Measurements from ENCODE around the gene ASIC3. TPM values are rescaled to one million over a fixed set of nuclear protein-coding genes. Genes with fewer than 3 reads are reported as not detected.

The ASIC3 gene
- total RNA-seq, 2 donors from 2014 or later, result 1.7 to 11.0 TPM

DNA sequence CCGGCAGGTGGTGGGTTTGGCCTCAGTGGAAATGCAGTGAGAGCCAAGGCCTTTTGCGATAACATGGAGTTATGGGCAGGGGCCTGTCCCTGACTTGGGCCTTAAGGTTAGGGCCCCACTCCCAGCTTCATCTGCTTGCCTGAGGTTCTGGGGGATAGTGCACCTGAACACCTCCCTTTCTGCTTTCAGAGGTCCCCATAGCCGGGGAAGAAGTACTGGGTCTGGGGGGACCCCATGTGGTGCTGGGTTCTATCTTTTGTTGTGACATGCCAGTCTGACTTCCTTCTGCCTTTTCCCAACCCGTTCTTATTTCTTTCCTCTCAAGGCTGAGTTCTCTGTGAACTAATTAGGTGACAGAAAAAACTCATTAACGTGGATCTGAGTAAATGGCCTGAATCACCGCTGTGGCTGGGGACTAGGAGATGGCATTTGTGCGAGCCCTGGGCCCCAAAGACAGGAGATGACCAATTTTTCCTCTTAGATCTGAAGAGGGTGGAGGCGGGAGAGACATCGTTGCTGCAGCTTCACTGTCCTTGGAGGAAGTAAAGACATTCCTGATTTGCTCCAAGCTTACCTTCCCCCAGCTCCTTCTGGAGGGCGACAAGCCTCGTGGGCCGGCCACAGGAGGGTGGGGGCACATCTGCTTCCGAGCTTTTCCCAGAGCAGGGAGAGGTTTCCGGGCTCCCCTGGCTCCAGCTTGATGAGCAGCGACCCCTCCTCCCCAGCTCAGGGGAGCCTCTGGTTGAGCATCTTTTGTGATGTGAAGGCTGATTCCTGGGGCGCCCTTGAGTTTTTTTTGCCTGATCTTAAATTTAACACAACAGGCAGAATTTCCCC is 39.9 kb downstream of the ASIC3 start:
- H3K4me3 ChIP-seq, result peak overlapping the region; percentile 61 to 80
- TF ChIP-seq, protein P1, sequence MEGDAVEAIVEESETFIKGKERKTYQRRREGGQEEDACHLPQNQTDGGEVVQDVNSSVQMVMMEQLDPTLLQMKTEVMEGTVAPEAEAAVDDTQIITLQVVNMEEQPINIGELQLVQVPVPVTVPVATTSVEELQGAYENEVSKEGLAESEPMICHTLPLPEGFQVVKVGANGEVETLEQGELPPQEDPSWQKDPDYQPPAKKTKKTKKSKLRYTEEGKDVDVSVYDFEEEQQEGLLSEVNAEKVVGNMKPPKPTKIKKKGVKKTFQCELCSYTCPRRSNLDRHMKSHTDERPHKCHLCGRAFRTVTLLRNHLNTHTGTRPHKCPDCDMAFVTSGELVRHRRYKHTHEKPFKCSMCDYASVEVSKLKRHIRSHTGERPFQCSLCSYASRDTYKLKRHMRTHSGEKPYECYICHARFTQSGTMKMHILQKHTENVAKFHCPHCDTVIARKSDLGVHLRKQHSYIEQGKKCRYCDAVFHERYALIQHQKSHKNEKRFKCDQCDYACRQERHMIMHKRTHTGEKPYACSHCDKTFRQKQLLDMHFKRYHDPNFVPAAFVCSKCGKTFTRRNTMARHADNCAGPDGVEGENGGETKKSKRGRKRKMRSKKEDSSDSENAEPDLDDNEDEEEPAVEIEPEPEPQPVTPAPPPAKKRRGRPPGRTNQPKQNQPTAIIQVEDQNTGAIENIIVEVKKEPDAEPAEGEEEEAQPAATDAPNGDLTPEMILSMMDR (IDR thresholded peaks at IDR 0.05), result no peak
- no peaks in the 10 kb centered on the region for H3K27me3 ChIP-seq (replicated peaks; ENCODE audit: insufficient read depth)
- H3K27ac ChIP-seq, result peak overlapping the region; percentile 83
- DNase-seq (ENCODE audit: low spot score), result no peak
- intact Hi-C loops (cut with DNase I), result loop anchor here (10.0 kb wide), 1 partner anchor 123 kb away; no protein-coding TSS in a partner anchor
- WGBS, result 30% methylated on average over 16 of the region's 16 CpGs
- no peaks in the 10 kb centered on the region for H3K36me3 ChIP-seq
- H3K4me1 ChIP-seq (replicated peaks), result peaks cover 16% of the 10 kb centered on the region
- no peaks in the 10 kb centered on the region for H3K9me3 ChIP-seq

DNA sequence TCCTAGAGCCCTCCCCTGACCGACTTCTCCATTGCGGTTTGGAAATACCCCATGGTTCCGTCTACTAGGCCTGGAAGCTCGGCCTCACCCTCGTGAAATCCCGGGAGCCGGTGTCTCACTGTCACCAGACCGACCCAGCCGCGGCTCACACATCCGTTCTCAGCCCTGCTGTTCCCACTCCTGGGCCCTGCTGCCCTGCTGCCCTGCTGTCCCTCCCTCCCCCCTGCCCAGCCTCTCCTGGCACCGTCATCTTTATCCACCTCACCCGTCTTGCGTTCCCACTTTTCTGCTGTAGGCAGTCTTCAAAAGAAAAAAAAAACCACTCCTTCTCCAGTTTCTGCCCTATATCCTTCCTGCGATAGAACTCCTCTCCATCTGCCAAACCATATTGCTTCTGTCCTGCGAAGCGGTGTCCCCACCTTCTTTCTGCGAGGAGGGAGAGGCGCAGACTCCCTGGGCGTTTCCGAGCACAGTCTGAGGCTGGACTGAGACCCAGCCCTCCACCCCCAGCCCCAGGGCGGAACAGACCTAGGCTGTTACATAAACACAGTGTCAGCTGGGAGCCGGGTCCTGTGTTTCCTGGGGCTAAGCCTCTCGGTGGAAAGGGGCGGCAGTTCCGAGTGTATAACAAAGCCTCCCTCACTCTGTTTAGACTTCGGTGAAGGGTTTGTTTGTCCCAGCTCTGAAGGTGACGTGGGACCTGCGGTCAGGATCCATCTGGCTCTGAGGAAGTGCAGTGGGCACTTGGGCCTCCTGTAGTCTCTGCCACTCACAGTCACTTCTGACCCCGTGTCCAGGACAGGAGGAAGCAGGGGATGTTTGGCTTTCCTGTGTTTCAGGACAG is 40.7 kb downstream of the ASIC3 start:
- DNase-seq (ENCODE audit: low spot score), result peak; percentile 74
- 4% methylated on average over 30 of the region's 30 CpGs for WGBS
- no peaks in the 10 kb centered on the region for H3K27me3 ChIP-seq (replicated peaks; ENCODE audit: insufficient read depth)
- intact Hi-C loops (cut with DNase I), result loop anchor here (10.0 kb wide), 1 partner anchor 124 kb away; no protein-coding TSS in a partner anchor
- peaks cover 16% of the 10 kb centered on the region for H3K4me1 ChIP-seq (replicated peaks)
- peak overlapping the region in 1 of 2 donors; percentile 80 for H3K4me3 ChIP-seq
- TF ChIP-seq POLR2A (IDR thresholded peaks at IDR 0.05), result peak; percentile 57
- TF ChIP-seq, protein P1 (IDR thresholded peaks at IDR 0.05), result no peak
- peak; percentile 70 for TF ChIP-seq POLR2AphosphoS5 (IDR thresholded peaks at IDR 0.05)
- H3K27ac ChIP-seq, result peak overlapping the region; percentile 83
- no peaks in the 10 kb centered on the region for H3K36me3 ChIP-seq
- no peaks in the 10 kb centered on the region for H3K9me3 ChIP-seq

DNA sequence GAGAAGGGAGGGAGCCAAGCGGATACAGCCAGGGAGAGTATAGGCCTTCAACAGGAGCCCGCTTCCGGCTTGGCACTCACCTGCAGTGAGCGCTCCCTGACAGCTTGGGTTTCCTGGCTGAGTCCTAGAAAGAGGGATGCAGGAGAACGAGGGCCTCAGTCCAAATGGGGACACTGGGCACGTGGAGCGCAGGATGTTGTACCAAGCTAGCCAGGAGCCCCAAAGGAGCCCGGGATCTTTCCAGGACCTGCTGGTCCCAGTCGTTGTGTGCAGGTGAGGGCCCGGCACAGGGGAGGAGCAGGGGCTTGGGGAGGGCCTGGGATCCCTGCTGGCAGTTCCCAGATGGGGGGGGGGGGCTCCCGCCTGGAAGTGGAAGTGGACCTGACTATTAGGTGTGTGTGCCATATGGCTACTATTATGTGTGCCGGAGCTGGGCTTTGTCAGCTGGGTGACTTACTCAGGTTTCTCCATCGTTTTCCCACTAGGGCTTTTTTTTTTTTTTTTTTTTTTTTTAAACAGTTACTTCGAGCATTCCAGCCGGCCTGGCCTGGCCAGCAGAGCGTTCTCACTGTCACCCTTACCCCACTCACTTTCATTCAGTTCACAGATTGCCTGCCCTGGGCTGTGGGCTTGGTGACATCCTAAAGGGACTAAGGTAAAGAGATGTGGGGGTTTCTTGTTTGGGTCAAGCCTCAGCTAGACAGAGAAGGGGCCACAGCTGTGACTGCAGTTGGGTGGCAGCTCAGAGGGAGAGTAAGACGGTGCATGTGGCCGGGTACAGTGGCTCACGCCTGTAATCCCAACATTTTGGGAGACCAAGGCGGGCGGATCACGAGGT is 41.8 kb downstream of the ASIC3 start:
- Histone ChIP-seq H3K27me3 (replicated peaks; ENCODE audit: insufficient read depth) (no peaks in the 10 kb centered on the region), H3K4me1 (replicated peaks) (peaks cover 16% of the 10 kb centered on the region), H3K9me3 (no peaks in the 10 kb centered on the region), H3K36me3 (no peaks in the 10 kb centered on the region), H3K27ac (peak overlapping the region; percentile 83), H3K4me3 (peak overlapping the region in 1 of 2 donors; percentile 80)
- DNase-seq (ENCODE audit: low spot score), result no peak
- intact Hi-C loops (cut with DNase I), result loop anchor here (10.0 kb wide), 1 partner anchor 125 kb away; no protein-coding TSS in a partner anchor
- no peak for TF ChIP-seq POLR2AphosphoS5 (IDR thresholded peaks at IDR 0.05)
- TF ChIP-seq, protein P1 (IDR thresholded peaks at IDR 0.05), result no peak
- TF ChIP-seq POLR2A (IDR thresholded peaks at IDR 0.05), result no peak
- WGBS, result 72% methylated on average over 22 of the region's 22 CpGs

DNA sequence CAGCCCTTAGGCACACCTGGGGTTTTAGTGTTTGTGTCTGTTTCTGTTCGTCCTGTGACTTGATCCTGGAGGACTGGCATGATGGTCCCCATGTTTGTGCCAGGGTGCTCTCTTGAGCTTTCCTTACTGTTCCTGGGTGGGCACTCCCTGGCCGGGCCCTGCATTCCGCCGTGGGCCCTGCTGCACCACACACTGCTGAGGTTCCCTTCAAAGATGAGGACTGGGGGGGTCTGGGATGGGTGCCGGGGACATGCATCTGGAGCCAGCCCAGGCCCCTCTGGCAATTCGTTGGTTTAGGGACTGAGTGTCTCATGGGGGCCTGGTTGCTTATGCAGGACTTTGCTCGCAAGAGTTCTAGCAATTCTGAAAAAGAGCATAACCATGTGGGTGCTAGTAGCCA is 42.7 kb downstream of the ASIC3 start:
- WGBS, result 83% methylated on average over 7 of the region's 7 CpGs
- intact Hi-C loops (cut with DNase I), result no loop called here
- Histone ChIP-seq H3K36me3 (no peaks in the 10 kb centered on the region), H3K27me3 (replicated peaks; ENCODE audit: insufficient read depth) (no peaks in the 10 kb centered on the region), H3K4me3 (no peak overlapping the region), H3K9me3 (no peaks in the 10 kb centered on the region), H3K27ac (no peak overlapping the region), H3K4me1 (replicated peaks) (peaks cover 16% of the 10 kb centered on the region)
- no peak for DNase-seq (ENCODE audit: low spot score)
- TF ChIP-seq, protein P1 (IDR thresholded peaks at IDR 0.05), result no peak
- TF ChIP-seq POLR2A (IDR thresholded peaks at IDR 0.05) (no peak), POLR2AphosphoS5 (IDR thresholded peaks at IDR 0.05) (no peak)

Data from prostate gland (tissue), 2 donors.